ENCODE data around the gene NVL. TPM values are rescaled to one million over a fixed set of nuclear protein-coding genes. Genes with fewer than 3 reads are reported as not detected.
A peak's percentile ranks its signal among the peaks of the same experiment; 100 is the strongest.

The NVL gene
- total RNA-seq, result 35.9 to 39.4 TPM (median 38.0 TPM) in 3 replicates

- TF ChIP-seq, protein P1, sequence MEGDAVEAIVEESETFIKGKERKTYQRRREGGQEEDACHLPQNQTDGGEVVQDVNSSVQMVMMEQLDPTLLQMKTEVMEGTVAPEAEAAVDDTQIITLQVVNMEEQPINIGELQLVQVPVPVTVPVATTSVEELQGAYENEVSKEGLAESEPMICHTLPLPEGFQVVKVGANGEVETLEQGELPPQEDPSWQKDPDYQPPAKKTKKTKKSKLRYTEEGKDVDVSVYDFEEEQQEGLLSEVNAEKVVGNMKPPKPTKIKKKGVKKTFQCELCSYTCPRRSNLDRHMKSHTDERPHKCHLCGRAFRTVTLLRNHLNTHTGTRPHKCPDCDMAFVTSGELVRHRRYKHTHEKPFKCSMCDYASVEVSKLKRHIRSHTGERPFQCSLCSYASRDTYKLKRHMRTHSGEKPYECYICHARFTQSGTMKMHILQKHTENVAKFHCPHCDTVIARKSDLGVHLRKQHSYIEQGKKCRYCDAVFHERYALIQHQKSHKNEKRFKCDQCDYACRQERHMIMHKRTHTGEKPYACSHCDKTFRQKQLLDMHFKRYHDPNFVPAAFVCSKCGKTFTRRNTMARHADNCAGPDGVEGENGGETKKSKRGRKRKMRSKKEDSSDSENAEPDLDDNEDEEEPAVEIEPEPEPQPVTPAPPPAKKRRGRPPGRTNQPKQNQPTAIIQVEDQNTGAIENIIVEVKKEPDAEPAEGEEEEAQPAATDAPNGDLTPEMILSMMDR (IDR thresholded peaks at IDR 0.05; ENCODE audit: unreplicated experiment), result no peak
- Mint-ChIP-seq H3K36me3 (no peaks in the 10 kb centered on the region), H3K27me3 (ENCODE audit: low read depth) (no peaks in the 10 kb centered on the region), H3K4me3 (peak within 1 kb of the TSS; percentile 86), H3K27ac (peak within 1 kb of the TSS; percentile 99), H3K4me1 (peaks cover 22% of the 10 kb centered on the region), H3K9me3 (no peaks in the 10 kb centered on the region)
- peak; percentile 59 to 78 for DNase-seq (ENCODE audit: low spot score in 2 of 2, unreplicated experiment in 2 of 2)
Measured at GRCh38 chr1:224329842-224330753, at the start of gene NVL. Gene NVL, minus strand, starts transcription at chr1:224330172. Its CDS starts 45 bp downstream, at chr1:224330127.

DNA sequence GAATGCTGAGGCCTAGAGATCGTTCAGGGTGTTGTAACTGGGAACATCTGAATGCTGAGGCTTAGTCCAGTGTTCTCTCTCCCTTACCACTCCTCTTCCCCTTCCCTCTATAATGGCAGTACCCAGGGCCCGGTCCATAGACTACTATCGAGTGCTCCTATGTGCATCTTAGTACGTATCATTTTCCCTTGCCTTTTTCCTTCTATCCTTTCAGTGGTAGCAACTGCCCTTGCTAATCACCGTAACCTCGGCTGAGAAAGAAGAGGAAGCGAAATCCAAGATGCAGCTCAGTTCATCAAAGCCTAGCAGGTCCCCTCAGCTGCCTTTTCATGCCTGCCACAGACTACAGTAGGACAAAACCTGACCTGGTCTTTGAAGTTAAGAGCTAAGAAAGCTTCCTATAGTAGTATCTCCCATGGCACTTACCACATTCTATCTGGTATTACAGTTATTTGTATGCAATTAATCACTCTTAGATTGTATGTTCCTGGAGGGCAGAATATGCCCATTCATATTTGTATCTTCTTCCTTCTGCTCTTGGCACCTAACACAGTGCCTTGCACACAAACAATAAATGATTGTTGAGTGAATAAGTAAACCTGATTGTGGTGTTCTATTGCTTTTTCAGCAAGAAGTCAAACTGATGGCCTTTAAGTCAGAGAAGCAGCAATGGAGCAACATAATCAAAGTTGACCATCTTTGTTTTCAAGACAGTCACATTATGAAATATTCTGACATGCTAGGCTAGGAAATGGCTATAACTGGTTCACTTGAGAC, 49.1 kb upstream of the NVL start:
- H3K27me3 Mint-ChIP-seq (ENCODE audit: low read depth), result no peaks in the 10 kb centered on the region
- DNase-seq (ENCODE audit: low spot score in 2 of 2, unreplicated experiment in 2 of 2), result no peak
- H3K4me3 Mint-ChIP-seq, result no peak overlapping the region
- H3K9me3 Mint-ChIP-seq, result no peaks in the 10 kb centered on the region
- peaks cover 25% of the 10 kb centered on the region for H3K36me3 Mint-ChIP-seq
- peaks cover 17% of the 10 kb centered on the region for H3K4me1 Mint-ChIP-seq
- TF ChIP-seq, protein P1 (IDR thresholded peaks at IDR 0.05; ENCODE audit: unreplicated experiment), result no peak
- H3K27ac Mint-ChIP-seq, result no peak overlapping the region

DNA sequence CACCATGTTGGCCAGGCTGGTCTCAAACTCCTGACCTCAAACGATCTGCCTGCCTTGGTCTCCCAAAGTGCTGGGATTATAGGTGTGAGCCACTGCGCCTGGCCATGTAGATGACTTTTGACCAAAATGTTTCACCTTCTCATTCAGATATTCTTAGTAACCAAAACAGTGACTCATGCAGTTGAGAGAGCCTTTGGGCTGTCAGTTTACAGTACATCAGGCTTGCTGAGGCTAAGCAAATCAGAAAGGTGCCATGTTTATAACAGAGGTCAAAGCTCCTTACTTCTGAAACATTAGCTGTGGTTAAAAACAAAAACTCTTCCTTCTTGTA, 47.7 kb upstream of the NVL start:
- Mint-ChIP-seq H3K27ac (no peak overlapping the region), H3K9me3 (no peaks in the 10 kb centered on the region), H3K4me1 (peaks cover 20% of the 10 kb centered on the region), H3K36me3 (peaks cover 32% of the 10 kb centered on the region), H3K27me3 (ENCODE audit: low read depth) (no peaks in the 10 kb centered on the region), H3K4me3 (no peak overlapping the region)
- no peak for DNase-seq (ENCODE audit: low spot score in 2 of 2, unreplicated experiment in 2 of 2)
- TF ChIP-seq, protein P1 (IDR thresholded peaks at IDR 0.05; ENCODE audit: unreplicated experiment), result no peak

DNA sequence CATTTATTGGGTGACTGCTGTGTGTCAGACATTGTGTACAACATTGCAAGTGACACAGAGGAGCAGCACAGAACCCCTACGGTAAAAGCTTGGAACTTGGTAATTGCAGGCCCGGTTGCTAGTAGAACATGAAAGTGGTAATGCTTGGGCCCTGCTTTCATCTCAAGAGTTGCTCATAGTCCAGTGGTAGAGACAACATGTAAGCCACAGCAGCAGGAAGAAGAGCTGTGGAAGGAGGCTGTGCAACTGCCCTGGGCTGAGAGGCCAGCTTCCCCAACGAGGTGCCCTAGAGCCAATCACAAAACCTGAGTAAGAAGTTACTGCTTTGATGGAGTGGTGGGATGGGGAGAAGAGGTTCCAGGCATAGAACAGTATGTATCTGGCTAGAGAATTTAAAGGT, 45.1 kb upstream of the NVL start:
- Mint-ChIP-seq H3K4me1 (peaks cover 20% of the 10 kb centered on the region), H3K4me3 (no peak overlapping the region), H3K27me3 (ENCODE audit: low read depth) (no peaks in the 10 kb centered on the region), H3K36me3 (peaks cover 49% of the 10 kb centered on the region), H3K9me3 (no peaks in the 10 kb centered on the region), H3K27ac (peak overlapping the region; percentile 83)
- TF ChIP-seq, protein P1 (IDR thresholded peaks at IDR 0.05; ENCODE audit: unreplicated experiment), result no peak
- no peak for DNase-seq (ENCODE audit: low spot score in 2 of 2, unreplicated experiment in 2 of 2)

DNA sequence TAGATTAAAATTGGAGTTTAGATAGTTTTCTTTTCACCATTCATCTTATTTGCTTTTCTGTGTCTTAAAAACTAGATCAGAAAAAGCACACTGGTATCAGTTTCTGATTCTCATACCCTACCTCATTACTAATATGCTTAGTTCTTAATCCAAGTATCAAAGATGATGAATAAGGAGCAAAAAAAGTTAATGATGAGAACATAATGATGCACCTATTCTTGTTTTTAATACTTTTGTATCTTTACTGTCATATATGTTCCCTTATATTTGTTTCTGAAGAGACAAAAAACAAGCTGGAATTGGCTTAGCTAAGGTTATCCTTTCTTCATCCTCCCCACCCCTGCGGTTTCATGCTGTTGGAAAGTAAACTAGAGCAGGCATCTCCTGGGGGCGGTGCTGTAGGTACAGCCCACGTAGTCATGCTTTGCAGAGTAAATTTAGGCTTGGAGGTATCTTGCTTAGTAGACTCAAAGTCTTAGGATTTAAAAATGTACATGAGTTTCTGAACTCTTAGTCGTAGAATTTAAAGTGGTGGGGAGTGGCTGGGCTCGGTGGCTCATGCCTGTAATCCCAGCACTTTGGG, 43.1 kb upstream of the NVL start:
- TF ChIP-seq, protein P1 (IDR thresholded peaks at IDR 0.05; ENCODE audit: unreplicated experiment), result no peak
- no peak overlapping the region for H3K4me3 Mint-ChIP-seq
- no peak for DNase-seq (ENCODE audit: low spot score in 2 of 2, unreplicated experiment in 2 of 2)
- no peaks in the 10 kb centered on the region for H3K9me3 Mint-ChIP-seq
- no peaks in the 10 kb centered on the region for H3K27me3 Mint-ChIP-seq (ENCODE audit: low read depth)
- peak overlapping the region; percentile 56 for H3K27ac Mint-ChIP-seq
- peaks cover 20% of the 10 kb centered on the region for H3K4me1 Mint-ChIP-seq
- H3K36me3 Mint-ChIP-seq, result peaks cover 44% of the 10 kb centered on the region
